HG02840 (cell line): Measurements from ENCODE around the gene STARD3.

Source experiments
- ATAC-seq: cut with Tn5 transposase; IDR thresholded peaks from one replicate; pipeline ENCODE4 v1.9.1; 2021; ENCODE audit warnings: mild to moderate bottlenecking, moderate library complexity, moderate number of reproducible peaks; ENCODE audit not compliant: unreplicated experiment, low FRiP score

The STARD3 gene

GRCh38 chr17:39618956-39619785, 17.8 kb upstream of the STARD3 start:
- ATAC-seq = no peak

- no peak for ATAC-seq
These were observed 17.2 kb upstream of the STARD3 start for GRCh38 chr17:39619786-39620101.

- ATAC-seq = no peak
These were observed 15.2 kb upstream of the STARD3 start for GRCh38 chr17:39621523-39622379.

- ATAC-seq = no peak
These were observed 14.5 kb upstream of the STARD3 start for GRCh38 chr17:39622380-39623006.

- ATAC-seq = no peak
These were observed 13.5 kb upstream of the STARD3 start for GRCh38 chr17:39623356-39623950.

GRCh38 chr17:39624313-39624712, 12.6 kb upstream of the STARD3 start:
- no peak for ATAC-seq

GRCh38 chr17:39625198-39625785, 11.7 kb upstream of the STARD3 start:
- ATAC-seq = no peak

GRCh38 chr17:39626171-39627046, 10.5 kb upstream of the STARD3 start, which contains the start of gene PPP1R1B:
Gene PPP1R1B (plus strand): TSS chr17:39626952. CDS start chr17:39627393, 441 bp downstream.
- no peak for ATAC-seq

- ATAC-seq = no peak
These were observed 9.8 kb upstream of the STARD3 start for GRCh38 chr17:39627047-39627711.

GRCh38 chr17:39627712-39628516, 9.0 kb upstream of the STARD3 start:
- no peak for ATAC-seq

- ATAC-seq = no peak
These were observed 8.1 kb upstream of the STARD3 start for GRCh38 chr17:39628655-39629493.

- no peak for ATAC-seq
These were observed 7.5 kb upstream of the STARD3 start for GRCh38 chr17:39629494-39629880.

- no peak for ATAC-seq
These were observed 7.0 kb upstream of the STARD3 start for GRCh38 chr17:39629898-39630297.

- no peak for ATAC-seq
These were observed 5.5 kb upstream of the STARD3 start for GRCh38 chr17:39631403-39631802.

- no peak for ATAC-seq
These were observed 4.6 kb upstream of the STARD3 start for GRCh38 chr17:39632153-39632941.

GRCh38 chr17:39633570-39634183, 3.3 kb upstream of the STARD3 start:
- no peak for ATAC-seq
